ENCODE data around the gene MYOG.

DNA sequence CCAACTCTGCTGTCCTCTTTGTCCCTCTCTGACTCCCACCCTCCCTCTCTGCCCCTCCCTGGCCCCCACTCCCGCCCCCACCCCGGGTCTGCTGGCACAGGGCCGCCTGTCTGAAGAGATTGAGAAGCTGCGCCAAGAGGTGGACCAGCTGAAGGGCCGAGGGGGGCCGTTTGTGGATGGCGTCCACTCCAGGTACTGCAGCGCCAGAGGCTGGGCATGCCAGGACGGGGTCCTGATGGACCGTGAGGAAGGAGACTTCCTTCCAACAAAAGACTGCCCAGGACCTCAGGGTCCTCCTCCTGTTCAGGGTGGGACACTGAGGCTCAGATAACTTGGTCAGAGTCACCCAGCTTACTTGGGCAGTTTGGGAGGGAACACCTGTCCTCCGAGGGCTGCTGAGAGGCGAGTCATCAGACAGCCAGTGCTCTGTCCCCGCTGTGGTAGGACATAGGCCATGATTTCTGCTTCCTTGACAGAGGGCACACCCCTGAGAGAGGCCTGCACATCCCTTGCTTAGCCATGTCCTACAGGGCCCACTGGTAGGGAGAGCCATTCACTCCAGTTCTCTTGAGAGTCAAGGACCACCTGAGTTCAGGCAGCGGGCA, 36.1 kb downstream of the MYOG start:
- TF ChIP-seq, protein P1, sequence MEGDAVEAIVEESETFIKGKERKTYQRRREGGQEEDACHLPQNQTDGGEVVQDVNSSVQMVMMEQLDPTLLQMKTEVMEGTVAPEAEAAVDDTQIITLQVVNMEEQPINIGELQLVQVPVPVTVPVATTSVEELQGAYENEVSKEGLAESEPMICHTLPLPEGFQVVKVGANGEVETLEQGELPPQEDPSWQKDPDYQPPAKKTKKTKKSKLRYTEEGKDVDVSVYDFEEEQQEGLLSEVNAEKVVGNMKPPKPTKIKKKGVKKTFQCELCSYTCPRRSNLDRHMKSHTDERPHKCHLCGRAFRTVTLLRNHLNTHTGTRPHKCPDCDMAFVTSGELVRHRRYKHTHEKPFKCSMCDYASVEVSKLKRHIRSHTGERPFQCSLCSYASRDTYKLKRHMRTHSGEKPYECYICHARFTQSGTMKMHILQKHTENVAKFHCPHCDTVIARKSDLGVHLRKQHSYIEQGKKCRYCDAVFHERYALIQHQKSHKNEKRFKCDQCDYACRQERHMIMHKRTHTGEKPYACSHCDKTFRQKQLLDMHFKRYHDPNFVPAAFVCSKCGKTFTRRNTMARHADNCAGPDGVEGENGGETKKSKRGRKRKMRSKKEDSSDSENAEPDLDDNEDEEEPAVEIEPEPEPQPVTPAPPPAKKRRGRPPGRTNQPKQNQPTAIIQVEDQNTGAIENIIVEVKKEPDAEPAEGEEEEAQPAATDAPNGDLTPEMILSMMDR (conservative IDR thresholded peaks at IDR 0.05; ENCODE audit: low read length): no peak
- no peak for TF ChIP-seq EZH2phosphoT487 (IDR thresholded peaks at IDR 0.05; ENCODE audit: borderline replicate concordance, low read depth, low read length)
